Measurements from ENCODE around the gene ERP44. TPM values are rescaled to one million over a fixed set of nuclear protein-coding genes. Genes with fewer than 3 reads are reported as not detected.

Gene ERP44
- polyA plus RNA-seq, 1 of the 3 experiments (the other 2 are of a cell fraction), result 10.0 TPM

- 89% methylated on average over 2 of the region's 2 CpGs for WGBS (ENCODE audit: low lambda C conversion rate)
- CTCF ChIA-PET, result interaction anchor here (0.6 kb wide), 1 partner anchor 14 kb away, joined by 3 read pairs; no protein-coding TSS in a partner anchor
- no peak overlapping the region for H2AFZ ChIP-seq (ENCODE audit: low read depth)
- no peaks in the 10 kb centered on the region for H3K27me3 ChIP-seq (ENCODE audit: insufficient read depth)
- no peaks in the 10 kb centered on the region for H3K9me3 ChIP-seq
- no peak overlapping the region for H3K4me2 ChIP-seq
- H3K4me3 ChIP-seq (ENCODE audit: low read depth in 2 of 2, low read length in 1 of 2), result no peak overlapping the region
- H3K27ac ChIP-seq (ENCODE audit: low read depth in 2 of 2, low read length in 1 of 2), result no peak overlapping the region
- H3F3A ChIP-seq (replicated peaks; ENCODE audit: insufficient read depth), result peaks cover 13% of the 10 kb centered on the region
- POLR2A ChIA-PET, result no interaction called here
- H3K9ac ChIP-seq, result no peak overlapping the region
- no peak for DNase-seq
- H3K9me2 ChIP-seq, result no peaks in the 10 kb centered on the region
- no peaks in the 10 kb centered on the region for H4K20me1 ChIP-seq (ENCODE audit: insufficient read depth)
- H3K4me1 ChIP-seq (ENCODE audit: control insufficient read depth in 1 of 2, insufficient read depth in 2 of 2, low read depth in 1 of 2, low read length in 1 of 2), result peaks cover 2 to 22% of the 10 kb centered on the region in 2 experiments; a peak in 3 of 4 replicates
- peaks cover 29% of the 10 kb centered on the region; the same call in 1 of the 2 replicates for H3K79me2 ChIP-seq (ENCODE audit: insufficient read depth)
- TF ChIP-seq POLR2AphosphoS5 (IDR thresholded peaks at IDR 0.05; ENCODE audit: low read depth, low read length) (no peak), YY1 (IDR thresholded peaks at IDR 0.05; ENCODE audit: low read depth) (no peak), RCOR1 (IDR thresholded peaks at IDR 0.05; ENCODE audit: low read length) (no peak), JUND (IDR thresholded peaks at IDR 0.05) (no peak), EZH2phosphoT487 (IDR thresholded peaks at IDR 0.05; ENCODE audit: borderline replicate concordance, low read depth) (no peak), NFIC (IDR thresholded peaks at IDR 0.05; ENCODE audit: borderline replicate concordance) (no peak), SIN3A (IDR thresholded peaks at IDR 0.05; ENCODE audit: borderline replicate concordance, low read depth, low read length) (no peak), TAF1 (IDR thresholded peaks at IDR 0.05; ENCODE audit: borderline replicate concordance, low read depth, low read length) (no peak), MEF2A (IDR thresholded peaks at IDR 0.05; ENCODE audit: borderline replicate concordance, low read depth) (no peak), RXRA (IDR thresholded peaks at IDR 0.05; ENCODE audit: borderline replicate concordance, low read depth) (no peak), SMC3 (IDR thresholded peaks at IDR 0.05; ENCODE audit: low read depth, low read length) (no peak), MXI1 (IDR thresholded peaks at IDR 0.05; ENCODE audit: low read depth, low read length) (no peak), FOXM1 (IDR thresholded peaks at IDR 0.05; ENCODE audit: low read depth) (no peak)
- TF ChIP-seq, protein P1, sequence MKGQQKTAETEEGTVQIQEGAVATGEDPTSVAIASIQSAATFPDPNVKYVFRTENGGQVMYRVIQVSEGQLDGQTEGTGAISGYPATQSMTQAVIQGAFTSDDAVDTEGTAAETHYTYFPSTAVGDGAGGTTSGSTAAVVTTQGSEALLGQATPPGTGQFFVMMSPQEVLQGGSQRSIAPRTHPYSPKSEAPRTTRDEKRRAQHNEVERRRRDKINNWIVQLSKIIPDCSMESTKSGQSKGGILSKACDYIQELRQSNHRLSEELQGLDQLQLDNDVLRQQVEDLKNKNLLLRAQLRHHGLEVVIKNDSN (IDR thresholded peaks at IDR 0.05; ENCODE audit: borderline replicate concordance, low read depth), result no peak
- peaks cover 61 to 66% of the 10 kb centered on the region in 2 experiments for H3K36me3 ChIP-seq (replicated peaks in 1 of 2; ENCODE audit: control insufficient read depth in 1 of 2, insufficient read depth in 2 of 2, low read length in 1 of 2)
These were observed 7.8 kb upstream of the ERP44 start for GRCh38 chr9:100106616-100107015.

DNA sequence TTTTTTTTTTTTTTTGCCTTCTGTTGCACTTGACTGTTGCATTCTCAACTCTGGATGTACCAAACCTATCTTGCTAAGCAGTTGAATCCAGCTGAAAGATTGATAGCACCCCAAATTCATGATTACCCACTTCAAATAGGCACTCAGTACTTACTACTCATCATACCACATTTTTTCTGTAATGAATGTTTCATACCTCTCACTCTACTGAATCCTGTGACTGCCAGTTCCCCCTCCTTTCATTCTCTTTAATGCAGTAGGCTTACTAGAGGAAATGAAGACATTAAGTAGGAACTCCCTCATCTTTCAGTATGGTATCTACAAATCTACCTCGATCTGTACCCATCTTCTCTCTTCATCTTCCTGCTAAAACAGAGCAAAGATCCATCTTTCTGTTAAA is 7.1 kb upstream of the ERP44 start:
- no peaks in the 10 kb centered on the region for H3K9me3 ChIP-seq
- TF ChIP-seq, protein P2, sequence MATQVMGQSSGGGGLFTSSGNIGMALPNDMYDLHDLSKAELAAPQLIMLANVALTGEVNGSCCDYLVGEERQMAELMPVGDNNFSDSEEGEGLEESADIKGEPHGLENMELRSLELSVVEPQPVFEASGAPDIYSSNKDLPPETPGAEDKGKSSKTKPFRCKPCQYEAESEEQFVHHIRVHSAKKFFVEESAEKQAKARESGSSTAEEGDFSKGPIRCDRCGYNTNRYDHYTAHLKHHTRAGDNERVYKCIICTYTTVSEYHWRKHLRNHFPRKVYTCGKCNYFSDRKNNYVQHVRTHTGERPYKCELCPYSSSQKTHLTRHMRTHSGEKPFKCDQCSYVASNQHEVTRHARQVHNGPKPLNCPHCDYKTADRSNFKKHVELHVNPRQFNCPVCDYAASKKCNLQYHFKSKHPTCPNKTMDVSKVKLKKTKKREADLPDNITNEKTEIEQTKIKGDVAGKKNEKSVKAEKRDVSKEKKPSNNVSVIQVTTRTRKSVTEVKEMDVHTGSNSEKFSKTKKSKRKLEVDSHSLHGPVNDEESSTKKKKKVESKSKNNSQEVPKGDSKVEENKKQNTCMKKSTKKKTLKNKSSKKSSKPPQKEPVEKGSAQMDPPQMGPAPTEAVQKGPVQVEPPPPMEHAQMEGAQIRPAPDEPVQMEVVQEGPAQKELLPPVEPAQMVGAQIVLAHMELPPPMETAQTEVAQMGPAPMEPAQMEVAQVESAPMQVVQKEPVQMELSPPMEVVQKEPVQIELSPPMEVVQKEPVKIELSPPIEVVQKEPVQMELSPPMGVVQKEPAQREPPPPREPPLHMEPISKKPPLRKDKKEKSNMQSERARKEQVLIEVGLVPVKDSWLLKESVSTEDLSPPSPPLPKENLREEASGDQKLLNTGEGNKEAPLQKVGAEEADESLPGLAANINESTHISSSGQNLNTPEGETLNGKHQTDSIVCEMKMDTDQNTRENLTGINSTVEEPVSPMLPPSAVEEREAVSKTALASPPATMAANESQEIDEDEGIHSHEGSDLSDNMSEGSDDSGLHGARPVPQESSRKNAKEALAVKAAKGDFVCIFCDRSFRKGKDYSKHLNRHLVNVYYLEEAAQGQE (IDR thresholded peaks at IDR 0.05; ENCODE audit: low read depth, low read length), result no peak
- no peak for TF ChIP-seq EP300 (IDR thresholded peaks at IDR 0.05; ENCODE audit: borderline replicate concordance in 1 of 2, low read depth in 1 of 2, low read length in 1 of 2)
- TF ChIP-seq TEAD4 (IDR thresholded peaks at IDR 0.05; ENCODE audit: borderline replicate concordance, insufficient read depth), result no peak
- TF ChIP-seq, protein P3, sequence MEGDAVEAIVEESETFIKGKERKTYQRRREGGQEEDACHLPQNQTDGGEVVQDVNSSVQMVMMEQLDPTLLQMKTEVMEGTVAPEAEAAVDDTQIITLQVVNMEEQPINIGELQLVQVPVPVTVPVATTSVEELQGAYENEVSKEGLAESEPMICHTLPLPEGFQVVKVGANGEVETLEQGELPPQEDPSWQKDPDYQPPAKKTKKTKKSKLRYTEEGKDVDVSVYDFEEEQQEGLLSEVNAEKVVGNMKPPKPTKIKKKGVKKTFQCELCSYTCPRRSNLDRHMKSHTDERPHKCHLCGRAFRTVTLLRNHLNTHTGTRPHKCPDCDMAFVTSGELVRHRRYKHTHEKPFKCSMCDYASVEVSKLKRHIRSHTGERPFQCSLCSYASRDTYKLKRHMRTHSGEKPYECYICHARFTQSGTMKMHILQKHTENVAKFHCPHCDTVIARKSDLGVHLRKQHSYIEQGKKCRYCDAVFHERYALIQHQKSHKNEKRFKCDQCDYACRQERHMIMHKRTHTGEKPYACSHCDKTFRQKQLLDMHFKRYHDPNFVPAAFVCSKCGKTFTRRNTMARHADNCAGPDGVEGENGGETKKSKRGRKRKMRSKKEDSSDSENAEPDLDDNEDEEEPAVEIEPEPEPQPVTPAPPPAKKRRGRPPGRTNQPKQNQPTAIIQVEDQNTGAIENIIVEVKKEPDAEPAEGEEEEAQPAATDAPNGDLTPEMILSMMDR (IDR thresholded peaks at IDR 0.05), result no peak
- no peak for TF ChIP-seq ELF1 (IDR thresholded peaks at IDR 0.05)
- no peak for TF ChIP-seq RXRA (IDR thresholded peaks at IDR 0.05; ENCODE audit: borderline replicate concordance, low read depth)
- TF ChIP-seq, protein P4, sequence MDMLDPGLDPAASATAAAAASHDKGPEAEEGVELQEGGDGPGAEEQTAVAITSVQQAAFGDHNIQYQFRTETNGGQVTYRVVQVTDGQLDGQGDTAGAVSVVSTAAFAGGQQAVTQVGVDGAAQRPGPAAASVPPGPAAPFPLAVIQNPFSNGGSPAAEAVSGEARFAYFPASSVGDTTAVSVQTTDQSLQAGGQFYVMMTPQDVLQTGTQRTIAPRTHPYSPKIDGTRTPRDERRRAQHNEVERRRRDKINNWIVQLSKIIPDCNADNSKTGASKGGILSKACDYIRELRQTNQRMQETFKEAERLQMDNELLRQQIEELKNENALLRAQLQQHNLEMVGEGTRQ (IDR thresholded peaks at IDR 0.05; ENCODE audit: borderline replicate concordance, low read depth, low read length), result no peak
- ChIA-PET POLR2A (no interaction called here), CTCF (no interaction called here)
- no peaks in the 10 kb centered on the region for H3K9me2 ChIP-seq
- no peaks in the 10 kb centered on the region for H3K27me3 ChIP-seq (ENCODE audit: insufficient read depth)
- no peak overlapping the region for H3K27ac ChIP-seq (ENCODE audit: low read depth in 2 of 2, low read length in 1 of 2)
- H3K79me2 ChIP-seq (ENCODE audit: insufficient read depth), result peaks cover 37% of the 10 kb centered on the region; the same call in 1 of the 2 replicates
- no peak for DNase-seq
- WGBS (ENCODE audit: low lambda C conversion rate), result 0% methylated on average over 1 of the region's 1 CpG
- peaks cover 0 to 16% of the 10 kb centered on the region in 2 experiments; a peak in 2 of 4 replicates for H3K4me1 ChIP-seq (ENCODE audit: control insufficient read depth in 1 of 2, insufficient read depth in 2 of 2, low read depth in 1 of 2, low read length in 1 of 2)
- peaks cover 9% of the 10 kb centered on the region for H3F3A ChIP-seq (replicated peaks; ENCODE audit: insufficient read depth)
- H3K4me2 ChIP-seq, result no peak overlapping the region
- no peak overlapping the region for H2AFZ ChIP-seq (ENCODE audit: low read depth)
- peaks cover 66 to 67% of the 10 kb centered on the region in 2 experiments for H3K36me3 ChIP-seq (replicated peaks in 1 of 2; ENCODE audit: control insufficient read depth in 1 of 2, insufficient read depth in 2 of 2, low read length in 1 of 2)
- H3K4me3 ChIP-seq (ENCODE audit: low read depth in 2 of 2, low read length in 1 of 2), result no peak overlapping the region
- H3K9ac ChIP-seq, result no peak overlapping the region
- no peaks in the 10 kb centered on the region for H4K20me1 ChIP-seq (ENCODE audit: insufficient read depth)

Measured in SK-N-SH (cell line).